Measurements from ENCODE around the gene ADAM8. TPM values are rescaled to one million over a fixed set of nuclear protein-coding genes. Genes with fewer than 3 reads are reported as not detected.

ADAM8 gene
- total RNA-seq, 4 donors from 2014 or later = 5.1 to 7.6 (median 5.9) TPM; not detected in 1

DNA sequence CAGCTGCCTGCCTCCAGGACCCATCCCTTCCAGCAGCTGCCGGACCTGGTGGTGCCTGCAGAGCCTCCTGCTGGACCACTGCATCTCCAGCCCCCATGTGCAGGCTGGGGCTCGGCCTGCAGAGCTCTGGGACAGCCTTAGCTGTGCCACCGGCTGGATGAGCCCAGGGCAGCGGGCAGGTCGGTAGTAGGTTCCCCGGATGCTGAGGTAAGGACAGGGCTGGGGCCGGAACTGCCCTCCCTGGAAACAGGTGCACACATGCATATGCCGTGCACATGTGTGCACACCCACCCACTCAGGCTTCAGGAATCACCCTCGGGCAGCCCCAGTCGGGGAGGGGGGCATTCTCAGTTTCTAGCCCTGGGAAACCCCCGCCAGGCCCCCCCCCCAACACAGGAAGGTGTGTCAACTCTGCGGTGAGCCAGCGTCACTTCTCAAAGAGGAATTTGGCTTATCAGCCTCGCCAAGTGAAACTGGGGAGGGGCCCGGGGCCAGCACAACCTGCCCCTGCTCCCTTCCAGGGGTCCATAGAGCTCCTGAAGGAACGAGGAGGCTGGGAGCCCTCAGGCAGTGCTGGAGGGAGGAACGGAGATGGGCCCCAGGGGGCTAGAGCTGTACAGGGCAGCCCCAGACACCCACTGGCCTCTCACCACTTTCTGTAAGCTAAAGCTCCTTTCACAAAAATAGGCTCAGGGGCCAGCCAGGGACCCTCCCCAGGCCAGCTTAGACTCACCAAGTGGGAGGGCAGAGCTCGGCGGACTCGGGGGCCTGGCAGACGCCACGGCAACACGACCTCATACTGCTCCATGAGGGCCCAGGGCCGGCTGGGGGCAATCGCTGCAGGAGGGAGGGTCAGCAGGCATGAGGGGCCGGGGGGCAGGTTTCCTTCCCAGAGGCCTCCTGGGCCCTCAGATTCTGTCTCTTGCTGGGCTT, 1.7 kb downstream of the ADAM8 start:
- intact Hi-C loops (cut with DNase I; ENCODE audit: low total_unique reads) = no loop called here
- H3K27ac ChIP-seq = no peak overlapping the region
- no peaks in the 10 kb centered on the region for H3K9me3 ChIP-seq
- H3K36me3 ChIP-seq = no peaks in the 10 kb centered on the region
- H3K4me3 ChIP-seq = no peak overlapping the region
- no peak for DNase-seq
- TF ChIP-seq, protein P1, sequence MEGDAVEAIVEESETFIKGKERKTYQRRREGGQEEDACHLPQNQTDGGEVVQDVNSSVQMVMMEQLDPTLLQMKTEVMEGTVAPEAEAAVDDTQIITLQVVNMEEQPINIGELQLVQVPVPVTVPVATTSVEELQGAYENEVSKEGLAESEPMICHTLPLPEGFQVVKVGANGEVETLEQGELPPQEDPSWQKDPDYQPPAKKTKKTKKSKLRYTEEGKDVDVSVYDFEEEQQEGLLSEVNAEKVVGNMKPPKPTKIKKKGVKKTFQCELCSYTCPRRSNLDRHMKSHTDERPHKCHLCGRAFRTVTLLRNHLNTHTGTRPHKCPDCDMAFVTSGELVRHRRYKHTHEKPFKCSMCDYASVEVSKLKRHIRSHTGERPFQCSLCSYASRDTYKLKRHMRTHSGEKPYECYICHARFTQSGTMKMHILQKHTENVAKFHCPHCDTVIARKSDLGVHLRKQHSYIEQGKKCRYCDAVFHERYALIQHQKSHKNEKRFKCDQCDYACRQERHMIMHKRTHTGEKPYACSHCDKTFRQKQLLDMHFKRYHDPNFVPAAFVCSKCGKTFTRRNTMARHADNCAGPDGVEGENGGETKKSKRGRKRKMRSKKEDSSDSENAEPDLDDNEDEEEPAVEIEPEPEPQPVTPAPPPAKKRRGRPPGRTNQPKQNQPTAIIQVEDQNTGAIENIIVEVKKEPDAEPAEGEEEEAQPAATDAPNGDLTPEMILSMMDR (IDR thresholded peaks at IDR 0.05) = no peak
- H3K4me1 ChIP-seq = peaks cover 0 to 7% of the 10 kb centered on the region in 2 donors
- no peaks in the 10 kb centered on the region for H3K27me3 ChIP-seq

DNA sequence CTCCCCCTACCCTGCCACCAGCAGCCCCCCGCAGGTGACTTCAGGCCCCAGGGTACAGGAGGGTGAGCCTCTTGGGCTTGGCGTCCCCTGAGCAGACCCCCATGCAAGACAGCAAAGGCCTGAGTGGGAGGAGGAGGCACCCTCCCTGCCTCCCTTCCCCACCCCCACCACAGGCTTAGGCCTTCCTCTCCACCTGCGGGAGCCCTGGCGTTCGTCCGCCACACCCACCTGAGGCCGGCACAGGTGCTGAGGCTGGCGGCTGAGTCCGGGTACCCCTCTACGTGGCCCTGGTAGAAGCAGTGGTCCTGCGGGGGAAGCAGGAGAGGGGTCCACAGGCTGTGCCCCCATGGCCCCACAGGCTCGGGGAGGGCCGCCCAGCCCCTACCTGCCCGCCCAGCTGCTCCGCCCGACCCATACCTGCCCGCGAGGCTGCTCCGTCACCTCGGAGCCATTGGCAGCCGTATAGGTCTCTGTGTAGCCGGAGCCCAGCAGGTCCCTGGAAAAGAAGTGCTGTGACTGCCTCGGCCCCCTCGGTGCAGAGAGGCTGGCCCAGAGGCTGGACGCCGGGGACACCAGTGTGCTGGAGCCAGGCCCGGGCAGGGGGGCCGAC, 3.0 kb downstream of the ADAM8 start:
- peaks cover 0 to 7% of the 10 kb centered on the region in 2 donors for H3K4me1 ChIP-seq
- H3K36me3 ChIP-seq = no peaks in the 10 kb centered on the region
- H3K27ac ChIP-seq = no peak overlapping the region
- no peaks in the 10 kb centered on the region for H3K27me3 ChIP-seq
- TF ChIP-seq, protein P1 (IDR thresholded peaks at IDR 0.05) = no peak
- TF ChIP-seq POLR2A (IDR thresholded peaks at IDR 0.05) = no peak
- intact Hi-C loops (cut with DNase I; ENCODE audit: low total_unique reads) = no loop called here
- no peak for DNase-seq
- H3K4me3 ChIP-seq = no peak overlapping the region
- no peaks in the 10 kb centered on the region for H3K9me3 ChIP-seq

DNA sequence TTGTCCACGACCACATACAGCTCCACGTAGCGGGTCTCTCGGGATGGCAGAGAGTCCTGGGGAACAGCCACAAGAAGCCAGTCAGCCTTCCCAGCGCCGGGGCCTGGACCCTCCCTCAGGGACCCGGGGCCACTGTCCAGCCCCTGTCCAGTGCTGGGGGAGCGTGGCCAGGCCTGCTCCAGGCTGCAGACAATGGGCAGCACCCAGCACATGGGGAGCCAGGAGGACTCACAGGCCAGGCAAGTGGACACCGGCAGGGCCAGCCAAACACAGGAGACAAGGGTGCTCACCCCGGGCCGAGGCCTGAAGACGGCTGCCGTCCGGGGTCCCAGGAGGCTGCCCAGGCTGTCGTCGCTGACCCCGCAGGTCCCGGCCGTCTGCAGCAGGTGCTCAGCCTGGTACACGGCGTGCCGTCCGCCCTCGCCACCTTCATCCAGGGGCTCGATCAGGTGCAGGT, 3.7 kb downstream of the ADAM8 start:
- Histone ChIP-seq H3K27ac (no peak overlapping the region), H3K27me3 (no peaks in the 10 kb centered on the region), H3K9me3 (no peaks in the 10 kb centered on the region), H3K4me3 (no peak overlapping the region), H3K36me3 (no peaks in the 10 kb centered on the region), H3K4me1 (peaks cover 0 to 7% of the 10 kb centered on the region in 2 donors)
- DNase-seq = no peak
- TF ChIP-seq POLR2A (IDR thresholded peaks at IDR 0.05) = no peak
- TF ChIP-seq, protein P1 (IDR thresholded peaks at IDR 0.05) = no peak
- intact Hi-C loops (cut with DNase I; ENCODE audit: low total_unique reads) = no loop called here

DNA sequence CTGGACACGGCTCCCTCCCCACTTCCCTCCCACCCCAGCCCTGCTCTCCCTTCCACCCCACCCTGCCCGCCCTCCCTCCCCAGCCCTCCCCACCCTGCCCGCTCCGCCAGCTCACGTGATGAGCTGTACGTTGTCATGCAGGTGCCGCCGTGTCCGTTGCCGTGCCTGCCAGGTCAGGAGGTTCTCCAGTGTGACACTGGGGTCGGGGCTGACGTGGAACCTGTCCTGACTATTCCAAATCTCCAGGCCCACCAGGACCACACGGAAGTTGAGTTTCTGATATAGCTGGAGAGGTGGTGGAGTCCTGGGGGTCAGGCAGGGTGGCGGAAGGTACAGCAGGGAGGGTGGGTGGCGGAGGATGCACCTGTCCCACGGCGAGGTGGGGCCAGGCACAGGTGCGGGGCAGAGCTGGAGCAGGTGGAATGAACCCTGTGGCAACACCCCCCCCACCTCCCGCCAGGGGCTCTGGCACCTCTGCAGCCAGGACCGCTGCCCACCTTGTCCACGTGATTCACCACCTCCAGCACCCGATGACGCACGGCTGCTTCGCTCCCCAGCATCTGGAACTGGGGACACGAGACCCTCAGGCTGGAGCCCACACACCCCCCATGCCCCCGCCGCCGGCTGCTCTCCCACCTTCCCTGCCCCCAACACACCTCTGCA, 4.2 kb downstream of the ADAM8 start:
- intact Hi-C loops (cut with DNase I; ENCODE audit: low total_unique reads) = no loop called here
- Histone ChIP-seq H3K4me3 (no peak overlapping the region), H3K27ac (no peak overlapping the region), H3K27me3 (no peaks in the 10 kb centered on the region), H3K4me1 (peaks cover 0 to 7% of the 10 kb centered on the region in 2 donors), H3K36me3 (no peaks in the 10 kb centered on the region), H3K9me3 (no peaks in the 10 kb centered on the region)
- DNase-seq = no peak
- TF ChIP-seq, protein P1 (IDR thresholded peaks at IDR 0.05) = no peak
